ENCODE results near the gene DDIT3. TPM values are rescaled to one million over a fixed set of nuclear protein-coding genes. Genes with fewer than 3 reads are reported as not detected.

The DDIT3 gene
- polyA plus RNA-seq, 1 donor from 2014 or later: 24.0 TPM

DNA sequence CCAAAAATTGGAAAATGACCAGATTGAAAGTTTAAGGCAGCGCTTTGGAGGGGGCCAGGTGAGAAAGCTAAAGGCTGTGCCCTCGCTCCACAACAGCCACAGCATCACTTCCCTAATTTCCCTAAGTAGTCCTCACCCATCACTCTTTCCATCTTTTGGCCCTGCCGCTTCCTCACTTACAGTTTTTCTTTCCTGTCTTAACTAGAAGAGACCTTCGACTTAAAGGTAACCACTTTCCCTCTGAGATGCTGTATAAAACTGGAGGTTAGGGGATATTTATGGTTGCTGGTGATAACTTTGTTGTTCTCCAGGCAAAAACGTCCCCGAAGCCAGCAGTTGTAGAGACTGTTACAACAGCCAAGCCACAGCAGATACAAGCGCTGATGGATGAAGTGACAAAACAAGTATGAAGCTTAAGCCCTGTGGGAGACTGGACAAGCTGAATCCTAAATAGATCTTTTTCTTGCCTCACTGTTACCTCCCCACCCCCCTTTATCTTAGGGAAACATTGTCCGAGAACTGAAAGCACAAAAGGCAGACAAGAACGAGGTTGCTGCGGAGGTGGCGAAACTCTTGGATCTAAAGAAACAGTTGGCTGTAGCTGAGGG lies 4.3 kb downstream of the DDIT3 start:
- H3K4me3 ChIP-seq (ENCODE audit: low read length): no peak overlapping the region
- H3K9me2 ChIP-seq (ENCODE audit: insufficient read depth, low read length): no peaks in the 10 kb centered on the region
- no peak overlapping the region for H3K27ac ChIP-seq (ENCODE audit: low read length)
- no peak overlapping the region for H3K9ac ChIP-seq (ENCODE audit: low read length)
- H4K20me1 ChIP-seq (ENCODE audit: insufficient read depth): no peaks in the 10 kb centered on the region
- no peaks in the 10 kb centered on the region for H3K27me3 ChIP-seq (ENCODE audit: insufficient read depth, low read depth, low read length)
- no peaks in the 10 kb centered on the region for H3K9me3 ChIP-seq (ENCODE audit: low read length)
- peaks cover 7% of the 10 kb centered on the region for H3K36me3 ChIP-seq (ENCODE audit: insufficient read depth, low read length)
- peaks cover 19% of the 10 kb centered on the region for H3K79me2 ChIP-seq (replicated peaks; ENCODE audit: insufficient read depth, low read length)
- no peak overlapping the region for H3K4me2 ChIP-seq (ENCODE audit: low read length)
- no peak for TF ChIP-seq EP300 (conservative IDR thresholded peaks at IDR 0.05; ENCODE audit: poor library complexity, severe bottlenecking)
- no peak for TF ChIP-seq EZH2 (IDR thresholded peaks at IDR 0.05; ENCODE audit: borderline replicate concordance, insufficient read depth, low read length, poor library complexity, severe bottlenecking)
- no peak for TF ChIP-seq REST (IDR thresholded peaks at IDR 0.05; ENCODE audit: borderline replicate concordance)
- TF ChIP-seq RAD21 (conservative IDR thresholded peaks at IDR 0.05): no peak
- TF ChIP-seq TAF1 (IDR thresholded peaks at IDR 0.05; ENCODE audit: low read depth): no peak
- no peak for TF ChIP-seq SMC3 (conservative IDR thresholded peaks at IDR 0.05; ENCODE audit: poor library complexity)
- TF ChIP-seq MXI1 (conservative IDR thresholded peaks at IDR 0.05; ENCODE audit: poor library complexity, severe bottlenecking): no peak
- no peak for TF ChIP-seq POLR2AphosphoS5 (IDR thresholded peaks at IDR 0.05)
- TF ChIP-seq, protein P1, sequence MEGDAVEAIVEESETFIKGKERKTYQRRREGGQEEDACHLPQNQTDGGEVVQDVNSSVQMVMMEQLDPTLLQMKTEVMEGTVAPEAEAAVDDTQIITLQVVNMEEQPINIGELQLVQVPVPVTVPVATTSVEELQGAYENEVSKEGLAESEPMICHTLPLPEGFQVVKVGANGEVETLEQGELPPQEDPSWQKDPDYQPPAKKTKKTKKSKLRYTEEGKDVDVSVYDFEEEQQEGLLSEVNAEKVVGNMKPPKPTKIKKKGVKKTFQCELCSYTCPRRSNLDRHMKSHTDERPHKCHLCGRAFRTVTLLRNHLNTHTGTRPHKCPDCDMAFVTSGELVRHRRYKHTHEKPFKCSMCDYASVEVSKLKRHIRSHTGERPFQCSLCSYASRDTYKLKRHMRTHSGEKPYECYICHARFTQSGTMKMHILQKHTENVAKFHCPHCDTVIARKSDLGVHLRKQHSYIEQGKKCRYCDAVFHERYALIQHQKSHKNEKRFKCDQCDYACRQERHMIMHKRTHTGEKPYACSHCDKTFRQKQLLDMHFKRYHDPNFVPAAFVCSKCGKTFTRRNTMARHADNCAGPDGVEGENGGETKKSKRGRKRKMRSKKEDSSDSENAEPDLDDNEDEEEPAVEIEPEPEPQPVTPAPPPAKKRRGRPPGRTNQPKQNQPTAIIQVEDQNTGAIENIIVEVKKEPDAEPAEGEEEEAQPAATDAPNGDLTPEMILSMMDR (IDR thresholded peaks at IDR 0.05; ENCODE audit: poor library complexity, severe bottlenecking): no peak
- H2AFZ ChIP-seq (ENCODE audit: low read depth, low read length): no peak overlapping the region
- H3F3A ChIP-seq (ENCODE audit: insufficient read depth, low read length, poor library complexity, severe bottlenecking): no peaks in the 10 kb centered on the region

DNA sequence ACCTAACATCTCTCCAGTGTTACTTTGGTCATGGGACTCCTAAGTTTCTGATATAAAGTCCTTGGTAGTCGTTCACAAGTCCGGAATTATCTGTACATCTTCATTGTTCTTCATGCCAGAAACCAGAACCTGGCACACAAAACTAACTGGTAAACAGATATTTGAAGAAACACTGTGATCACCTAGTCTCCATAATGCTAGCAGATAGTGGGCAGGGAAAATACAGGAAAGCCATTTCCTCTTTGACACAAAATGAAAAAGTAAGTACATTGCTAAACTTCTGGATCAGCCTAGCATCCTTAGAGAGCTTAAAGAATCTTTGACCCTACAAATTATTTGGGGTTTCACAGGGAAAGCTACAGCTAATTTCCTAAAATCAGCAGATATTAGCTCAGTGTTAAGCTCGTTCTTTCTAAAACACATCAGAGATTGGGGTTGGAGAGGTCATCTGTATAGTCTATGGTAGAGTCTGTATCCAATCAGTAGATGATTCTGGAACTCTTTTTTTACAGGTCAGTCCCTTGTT lies 4.8 kb downstream of the DDIT3 start:
- no peaks in the 10 kb centered on the region for H4K20me1 ChIP-seq (ENCODE audit: insufficient read depth)

More for the DNA sequence above, 4.8 kb downstream of the DDIT3 start:
- H3F3A ChIP-seq (ENCODE audit: insufficient read depth, low read length, poor library complexity, severe bottlenecking): no peaks in the 10 kb centered on the region
- H3K79me2 ChIP-seq (replicated peaks; ENCODE audit: insufficient read depth, low read length): peaks cover 19% of the 10 kb centered on the region
- no peaks in the 10 kb centered on the region for H3K9me2 ChIP-seq (ENCODE audit: insufficient read depth, low read length)
- no peak overlapping the region for H3K4me3 ChIP-seq (ENCODE audit: low read length)
- no peak overlapping the region for H3K4me2 ChIP-seq (ENCODE audit: low read length)
- H3K9me3 ChIP-seq (ENCODE audit: low read length): no peaks in the 10 kb centered on the region
- H3K36me3 ChIP-seq (ENCODE audit: insufficient read depth, low read length): peaks cover 7% of the 10 kb centered on the region
- no peak overlapping the region for H3K27ac ChIP-seq (ENCODE audit: low read length)
- no peak overlapping the region for H2AFZ ChIP-seq (ENCODE audit: low read depth, low read length)
- TF ChIP-seq TAF1 (IDR thresholded peaks at IDR 0.05; ENCODE audit: low read depth): no peak
- TF ChIP-seq, protein P1 (IDR thresholded peaks at IDR 0.05; ENCODE audit: poor library complexity, severe bottlenecking): no peak
- no peak for TF ChIP-seq POLR2AphosphoS5 (IDR thresholded peaks at IDR 0.05)
- no peak for TF ChIP-seq EZH2 (IDR thresholded peaks at IDR 0.05; ENCODE audit: borderline replicate concordance, insufficient read depth, low read length, poor library complexity, severe bottlenecking)
- TF ChIP-seq MXI1 (conservative IDR thresholded peaks at IDR 0.05; ENCODE audit: poor library complexity, severe bottlenecking): no peak
- no peak for TF ChIP-seq SMC3 (conservative IDR thresholded peaks at IDR 0.05; ENCODE audit: poor library complexity)
- no peak for TF ChIP-seq EP300 (conservative IDR thresholded peaks at IDR 0.05; ENCODE audit: poor library complexity, severe bottlenecking)
- no peak for TF ChIP-seq RAD21 (conservative IDR thresholded peaks at IDR 0.05)
- TF ChIP-seq REST (IDR thresholded peaks at IDR 0.05; ENCODE audit: borderline replicate concordance): no peak
- no peak overlapping the region for H3K9ac ChIP-seq (ENCODE audit: low read length)
- H3K27me3 ChIP-seq (ENCODE audit: insufficient read depth, low read depth, low read length): no peaks in the 10 kb centered on the region
